Ramos (cell line): ENCODE results near the gene STARD4.

Source experiments
- in situ Hi-C: fragments of 300-500 bp; cut with MboI; formaldehyde crosslinking; loops from one replicate; pipeline ENCODE4 v1.14.3; 2022; ENCODE audit warnings: low sequenced_read_pairs; ENCODE audit not compliant: unreplicated experiment

The STARD4 gene

GRCh38 chr5:111532886-111533582 lies 20.7 kb upstream of the STARD4 start:
- in situ Hi-C loops, result no loop called here

- in situ Hi-C loops, result no loop called here
Measured at GRCh38 chr5:111530298-111530740, 18.0 kb upstream of the STARD4 start.

DNA sequence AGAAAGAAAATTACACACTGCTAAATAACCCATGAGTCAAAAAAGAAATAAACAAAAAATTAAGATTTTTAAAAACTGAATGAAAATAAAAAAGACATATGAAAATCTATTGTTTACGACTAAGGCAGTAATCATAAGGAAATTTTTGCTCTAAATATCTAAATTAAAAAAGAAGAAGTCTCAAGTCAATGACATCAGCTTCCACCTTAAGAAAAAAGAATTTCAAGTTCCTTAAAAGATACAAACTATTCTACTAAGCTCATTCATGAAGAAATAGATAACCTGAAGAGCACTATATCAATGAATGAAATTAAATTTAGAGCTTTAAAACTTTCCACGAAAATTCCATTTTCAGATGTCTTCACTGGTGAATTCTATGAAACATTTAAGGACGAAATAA lies 15.7 kb upstream of the STARD4 start:
- in situ Hi-C loops, result no loop called here

- in situ Hi-C loops, result no loop called here
Measured at GRCh38 chr5:111520908-111521307, 8.6 kb upstream of the STARD4 start.

DNA sequence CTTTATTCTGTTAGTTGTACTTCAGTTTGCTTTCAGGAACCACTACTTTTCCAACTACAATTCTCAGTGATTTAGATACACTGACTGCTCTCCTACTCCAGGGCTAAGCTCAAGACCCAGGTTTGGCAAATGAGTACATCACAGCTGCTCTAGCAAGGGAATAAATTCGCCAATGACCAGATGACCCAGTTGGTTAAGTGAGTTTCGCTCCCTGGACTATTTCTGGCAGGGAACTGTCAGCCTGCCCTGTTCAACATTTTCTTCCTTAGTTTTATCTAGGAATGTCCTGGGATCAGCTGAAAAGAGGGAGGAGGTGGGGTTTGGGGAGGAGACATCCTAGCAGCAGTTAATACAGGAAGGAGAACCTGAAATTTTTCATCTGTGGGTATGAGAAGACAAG lies 6.4 kb upstream of the STARD4 start:
- in situ Hi-C loops, result no loop called here

- in situ Hi-C loops, result no loop called here
Measured at GRCh38 chr5:111517853-111518501, 5.6 kb upstream of the STARD4 start.

GRCh38 chr5:111514087-111514486 lies 1.8 kb upstream of the STARD4 start:
- in situ Hi-C loops, result no loop called here

DNA sequence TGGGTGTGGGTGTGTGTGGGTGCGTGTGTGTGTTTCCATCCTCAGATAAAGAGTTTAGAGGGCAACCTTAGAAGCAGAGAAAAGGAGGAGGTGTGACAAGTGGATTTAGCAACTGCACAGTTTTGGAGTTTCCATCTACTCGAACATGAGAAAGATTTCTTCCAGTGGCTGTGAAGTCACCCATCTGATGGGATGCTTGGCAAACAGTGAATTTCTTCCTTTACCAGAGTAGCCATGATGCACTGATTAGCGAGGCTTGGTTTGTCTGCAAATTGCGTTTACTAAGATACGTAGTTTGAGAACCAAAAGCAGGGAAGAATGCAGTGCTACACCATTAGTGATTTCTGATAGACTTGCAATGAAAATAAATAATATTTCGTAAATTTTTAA lies 791 bp upstream of the STARD4 start:
- in situ Hi-C loops, result no loop called here

DNA sequence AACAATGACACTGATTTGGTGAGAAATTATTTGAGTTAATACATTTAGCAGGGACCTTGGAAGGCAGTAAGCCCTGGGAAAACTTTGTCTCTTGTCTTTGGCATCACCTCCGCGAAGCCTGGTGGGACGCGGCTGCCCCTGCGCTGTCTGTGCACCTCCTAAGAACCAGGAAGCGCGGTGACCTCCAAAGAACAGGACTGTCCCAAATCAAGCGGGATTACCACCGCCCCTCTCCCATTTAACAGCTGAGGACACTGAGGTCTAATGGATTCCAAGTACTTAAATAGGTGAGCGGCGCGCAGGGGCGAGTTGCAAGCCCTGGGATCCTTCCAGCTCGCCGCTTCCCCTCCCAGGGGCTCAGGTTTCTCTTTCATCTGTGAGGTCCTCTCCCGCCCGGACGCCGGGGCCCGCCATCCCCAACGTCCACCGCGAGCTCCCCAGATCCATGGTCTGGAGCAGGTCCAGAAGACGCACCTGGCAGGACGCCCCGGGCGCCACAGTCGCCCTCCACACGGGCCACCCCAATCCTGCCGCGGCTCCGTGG lies 432 bp downstream of the STARD4 start:
- in situ Hi-C loops, result no loop called here

DNA sequence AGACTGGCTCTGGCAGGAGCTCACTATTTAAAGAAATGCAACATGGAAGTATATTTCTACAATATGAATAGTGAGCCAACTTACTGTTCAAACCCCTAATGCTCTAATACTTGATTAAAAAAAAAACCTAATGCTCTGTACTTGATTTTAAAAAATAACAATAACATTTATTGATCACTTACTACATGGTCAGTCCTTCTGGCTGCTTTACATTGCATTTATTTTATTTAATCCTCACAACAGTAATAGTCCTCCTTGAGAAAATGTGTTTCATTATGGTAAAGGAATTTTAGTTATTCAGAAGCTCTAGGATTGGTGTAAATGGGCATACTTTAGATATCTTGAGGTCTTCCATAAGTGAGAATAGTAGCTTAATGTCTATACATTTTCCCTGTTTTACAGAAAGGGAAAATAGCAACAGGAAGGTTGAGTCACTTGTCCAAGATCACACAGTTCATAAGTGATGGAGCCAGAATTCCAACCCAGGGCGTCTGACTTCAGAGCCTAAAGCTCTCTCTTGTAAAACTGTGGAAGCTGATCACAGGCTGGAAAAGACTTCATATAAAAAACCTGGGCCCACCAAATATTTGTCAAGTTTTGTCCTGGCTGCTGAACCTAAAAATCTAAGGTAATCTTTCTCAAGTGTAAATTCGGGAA lies 1.0 kb downstream of the STARD4 start:
- in situ Hi-C loops, result no loop called here

DNA sequence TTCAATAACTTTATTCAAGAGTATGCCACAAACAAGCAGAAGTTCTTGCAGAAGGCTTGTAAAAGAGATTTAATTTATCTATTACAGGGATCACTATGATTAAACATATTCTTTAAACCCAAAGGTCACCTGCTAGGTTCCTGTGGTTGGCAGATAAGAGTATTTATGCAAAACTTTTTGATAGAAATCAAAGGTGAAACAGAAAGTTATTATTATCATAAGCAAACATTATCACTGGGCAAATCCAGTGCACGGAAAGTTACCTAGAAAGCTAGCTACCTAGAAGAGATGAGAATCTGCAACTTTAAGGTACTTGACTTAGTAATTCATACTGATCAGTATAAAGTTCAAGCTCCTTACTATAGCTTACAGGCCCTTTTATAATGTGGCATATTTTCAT lies 3.2 kb downstream of the STARD4 start:
- in situ Hi-C loops, result no loop called here

DNA sequence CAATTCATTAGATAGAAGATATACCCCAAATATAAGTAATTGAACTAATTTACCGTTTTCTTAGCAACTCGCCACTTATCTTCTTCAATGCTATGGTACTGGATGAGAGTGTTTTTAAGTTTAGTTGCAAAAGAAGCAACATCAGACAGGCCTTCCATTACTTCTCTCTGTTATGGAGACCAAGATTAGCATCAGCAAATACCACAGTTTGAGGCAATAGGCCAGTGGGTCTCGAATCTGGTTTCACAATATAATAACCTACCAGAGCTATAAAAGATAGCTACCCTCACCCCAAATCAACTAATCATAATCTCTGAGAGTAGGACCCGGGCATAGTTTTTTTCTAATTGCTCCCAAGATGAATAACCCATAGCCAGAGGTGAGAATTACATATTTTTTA lies 5.1 kb downstream of the STARD4 start:
- in situ Hi-C loops, result no loop called here

GRCh38 chr5:111505096-111505495 lies 7.2 kb downstream of the STARD4 start:
- in situ Hi-C loops, result no loop called here

GRCh38 chr5:111502956-111503355 lies 9.4 kb downstream of the STARD4 start:
- in situ Hi-C loops, result no loop called here

- in situ Hi-C loops, result no loop called here
Measured at GRCh38 chr5:111498346-111498745, 14.0 kb downstream of the STARD4 start.

GRCh38 chr5:111495159-111495558 lies 17.2 kb downstream of the STARD4 start:
- in situ Hi-C loops, result no loop called here

DNA sequence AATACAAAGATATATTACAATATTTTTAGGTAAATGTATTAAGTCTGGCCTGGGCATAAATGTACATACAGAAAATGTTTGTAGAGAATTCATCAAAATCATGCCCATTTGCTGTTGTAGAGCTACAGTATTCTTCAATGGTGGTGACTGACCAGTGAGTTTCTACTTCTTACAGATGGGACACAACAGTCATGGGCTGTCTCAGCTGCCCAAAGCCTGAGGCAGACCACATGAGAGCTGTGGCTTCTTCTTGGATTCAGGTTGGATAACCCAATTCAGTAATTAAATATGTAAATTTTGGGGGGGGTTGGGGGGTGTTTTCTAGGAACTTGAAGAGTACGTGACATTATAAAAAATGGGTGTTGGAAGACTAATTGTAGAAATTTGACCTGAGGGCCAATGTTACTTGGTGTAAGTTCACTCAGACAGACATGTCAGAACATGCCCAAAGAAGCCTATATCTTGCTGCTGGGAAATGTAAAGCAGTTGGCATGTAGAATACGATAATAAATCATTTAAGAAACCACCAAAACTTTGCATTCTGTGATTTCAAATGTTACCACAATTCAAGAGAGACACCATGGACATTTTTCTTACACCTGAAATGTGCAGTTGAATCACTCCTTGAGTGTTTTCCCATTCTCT lies 17.9 kb downstream of the STARD4 start:
- in situ Hi-C loops, result no loop called here

- in situ Hi-C loops, result no loop called here
Measured at GRCh38 chr5:111493031-111493430, 19.3 kb downstream of the STARD4 start.

GRCh38 chr5:111488353-111488752 lies 24.0 kb downstream of the STARD4 start:
- in situ Hi-C loops, result no loop called here

DNA sequence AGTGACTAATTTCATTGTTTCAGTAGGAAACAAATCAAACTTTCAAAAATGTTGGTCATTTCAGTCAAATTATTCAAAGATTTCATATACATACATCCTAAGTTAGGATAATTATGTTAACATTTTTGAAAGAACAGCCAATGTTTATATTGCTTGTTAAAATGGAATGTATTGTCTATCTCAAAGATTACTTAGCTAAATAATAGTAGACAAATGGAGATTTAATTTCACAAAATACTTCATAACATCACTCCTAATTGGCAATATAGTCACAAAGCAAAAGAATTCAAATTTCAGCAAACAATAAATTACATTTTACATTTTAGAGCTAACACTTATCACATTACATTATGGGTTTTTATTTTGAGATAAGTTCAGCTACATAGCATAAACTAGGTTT lies 25.4 kb downstream of the STARD4 start:
- in situ Hi-C loops, result no loop called here

DNA sequence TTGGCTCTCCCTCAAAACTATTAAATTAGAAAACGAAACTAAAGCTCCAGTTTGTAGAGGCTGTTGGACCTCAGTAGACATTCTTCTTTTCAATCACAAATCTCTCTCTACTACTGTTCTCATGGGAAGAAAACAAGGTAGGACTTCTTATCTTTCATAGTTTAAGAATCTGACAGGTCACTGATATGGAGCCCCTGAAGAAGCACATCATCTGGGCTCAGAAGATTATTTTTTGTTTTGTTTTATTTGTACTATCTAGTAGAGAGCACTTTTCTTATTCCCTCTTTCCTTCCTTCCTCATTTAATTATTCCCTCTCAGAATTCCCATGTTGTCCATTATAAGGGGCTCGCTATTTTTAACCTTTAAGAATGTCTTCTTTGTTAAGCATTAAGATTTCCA lies 26.3 kb downstream of the STARD4 start:
- in situ Hi-C loops, result no loop called here
